ENCODE data around the gene NFIA.

DNA sequence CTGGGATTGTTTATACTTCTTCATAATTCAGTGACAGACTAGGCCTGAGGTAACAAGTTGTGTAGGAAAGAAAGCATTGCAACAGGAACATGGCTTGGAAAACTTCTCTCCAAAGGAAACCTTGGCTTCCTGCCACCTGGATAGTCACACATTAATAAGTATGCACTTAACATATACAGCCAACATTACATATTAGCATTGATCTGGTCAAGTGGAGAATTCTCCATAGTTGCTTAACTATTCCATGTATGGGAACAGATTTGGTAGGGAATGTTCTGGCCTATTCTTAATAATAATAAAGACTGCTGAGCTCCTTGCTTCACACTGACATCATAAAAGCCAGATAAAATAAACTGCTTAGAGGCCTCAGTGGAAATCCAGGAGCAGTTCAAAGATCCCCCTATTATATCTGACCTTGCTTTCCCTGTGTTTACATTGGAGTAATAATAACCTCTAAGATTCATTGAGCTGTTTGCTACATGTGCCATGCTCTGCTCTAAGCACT lies 27.2 kb upstream of the NFIA start:
- TF ChIP-seq TAF1 (IDR thresholded peaks at IDR 0.05; ENCODE audit: low read depth) (no peak), EP300 (IDR thresholded peaks at IDR 0.05; ENCODE audit: borderline replicate concordance) (no peak), FOXM1 (IDR thresholded peaks at IDR 0.05; ENCODE audit: borderline replicate concordance, low read depth) (no peak), NFIC (IDR thresholded peaks at IDR 0.05) (no peak), ZBTB7A (IDR thresholded peaks at IDR 0.05; ENCODE audit: low read depth) (no peak)

Data from Ishikawa (cell line).